ENCODE results near the gene EIF2B1. TPM values are rescaled to one million over a fixed set of nuclear protein-coding genes. Genes with fewer than 3 reads are reported as not detected.
A peak's percentile ranks its signal among the peaks of the same experiment; 100 is the strongest.

EIF2B1 gene
- total RNA-seq, 1 donor from 2014 or later: 45.8 TPM

DNA sequence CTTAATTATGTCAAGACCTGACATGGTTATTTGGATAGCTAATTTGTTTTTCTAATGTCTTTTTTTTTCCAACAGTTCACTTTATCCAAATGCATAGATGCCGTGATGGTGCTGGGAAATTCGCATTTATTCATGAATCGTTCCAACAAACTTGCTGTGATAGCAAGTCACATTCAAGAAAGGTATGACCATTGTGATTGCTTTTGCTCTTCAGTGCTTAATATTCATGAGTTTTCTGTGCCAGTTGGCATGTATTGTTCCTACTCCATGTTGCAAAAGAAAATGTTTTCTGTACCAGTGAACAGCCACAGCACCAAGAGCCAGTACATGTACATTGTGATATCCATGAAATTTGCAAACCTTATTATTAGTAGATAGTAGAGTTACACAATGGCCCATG, 11.9 kb upstream of the EIF2B1 start:
- Mint-ChIP-seq H3K27me3 (ENCODE audit: unreplicated experiment) (no peaks in the 10 kb centered on the region), H3K27ac (ENCODE audit: unreplicated experiment) (no peak overlapping the region), H3K9me3 (ENCODE audit: unreplicated experiment) (no peaks in the 10 kb centered on the region), H3K36me3 (ENCODE audit: unreplicated experiment) (peaks cover 17% of the 10 kb centered on the region), H3K4me1 (ENCODE audit: unreplicated experiment) (no peaks in the 10 kb centered on the region), H3K4me3 (ENCODE audit: unreplicated experiment) (no peak overlapping the region)
- no peak for DNase-seq (ENCODE audit: extremely low spot score, unreplicated experiment)
- TF ChIP-seq, protein P1, sequence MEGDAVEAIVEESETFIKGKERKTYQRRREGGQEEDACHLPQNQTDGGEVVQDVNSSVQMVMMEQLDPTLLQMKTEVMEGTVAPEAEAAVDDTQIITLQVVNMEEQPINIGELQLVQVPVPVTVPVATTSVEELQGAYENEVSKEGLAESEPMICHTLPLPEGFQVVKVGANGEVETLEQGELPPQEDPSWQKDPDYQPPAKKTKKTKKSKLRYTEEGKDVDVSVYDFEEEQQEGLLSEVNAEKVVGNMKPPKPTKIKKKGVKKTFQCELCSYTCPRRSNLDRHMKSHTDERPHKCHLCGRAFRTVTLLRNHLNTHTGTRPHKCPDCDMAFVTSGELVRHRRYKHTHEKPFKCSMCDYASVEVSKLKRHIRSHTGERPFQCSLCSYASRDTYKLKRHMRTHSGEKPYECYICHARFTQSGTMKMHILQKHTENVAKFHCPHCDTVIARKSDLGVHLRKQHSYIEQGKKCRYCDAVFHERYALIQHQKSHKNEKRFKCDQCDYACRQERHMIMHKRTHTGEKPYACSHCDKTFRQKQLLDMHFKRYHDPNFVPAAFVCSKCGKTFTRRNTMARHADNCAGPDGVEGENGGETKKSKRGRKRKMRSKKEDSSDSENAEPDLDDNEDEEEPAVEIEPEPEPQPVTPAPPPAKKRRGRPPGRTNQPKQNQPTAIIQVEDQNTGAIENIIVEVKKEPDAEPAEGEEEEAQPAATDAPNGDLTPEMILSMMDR (IDR thresholded peaks at IDR 0.05): no peak

- H3K4me1 Mint-ChIP-seq (ENCODE audit: unreplicated experiment): no peaks in the 10 kb centered on the region
- TF ChIP-seq, protein P1 (IDR thresholded peaks at IDR 0.05): no peak
- DNase-seq (ENCODE audit: extremely low spot score, unreplicated experiment): no peak
- no peaks in the 10 kb centered on the region for H3K27me3 Mint-ChIP-seq (ENCODE audit: unreplicated experiment)
- no peak overlapping the region for H3K27ac Mint-ChIP-seq (ENCODE audit: unreplicated experiment)
- no peak overlapping the region for H3K4me3 Mint-ChIP-seq (ENCODE audit: unreplicated experiment)
- no peaks in the 10 kb centered on the region for H3K9me3 Mint-ChIP-seq (ENCODE audit: unreplicated experiment)
- H3K36me3 Mint-ChIP-seq (ENCODE audit: unreplicated experiment): peaks cover 16% of the 10 kb centered on the region
Measured at GRCh38 chr12:123643911-123644310, 10.4 kb upstream of the EIF2B1 start.

DNA sequence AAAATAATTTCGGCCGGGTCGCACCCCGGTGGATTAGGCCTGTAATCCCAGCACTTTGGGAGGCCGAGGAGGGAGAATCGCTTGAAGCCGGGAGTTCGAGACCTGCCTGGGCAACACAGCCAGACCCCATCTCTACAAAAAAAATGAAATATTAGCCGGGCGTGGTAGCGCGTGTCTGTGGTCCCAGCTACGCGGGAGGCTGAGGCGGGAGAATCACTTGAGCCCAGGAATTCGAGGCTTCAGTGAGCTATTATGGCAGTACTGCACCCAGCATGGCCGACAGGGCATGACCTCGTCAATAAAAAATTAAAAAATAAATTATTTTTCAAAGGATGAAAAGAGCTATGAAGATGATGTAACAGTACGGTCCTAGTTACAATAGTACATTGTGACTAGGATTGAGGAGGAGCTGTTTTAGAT, 666 bp upstream of the EIF2B1 start:
- DNase-seq (ENCODE audit: extremely low spot score, unreplicated experiment): no peak
- TF ChIP-seq, protein P1 (IDR thresholded peaks at IDR 0.05): no peak
- peaks cover 15% of the 10 kb centered on the region for H3K36me3 Mint-ChIP-seq (ENCODE audit: unreplicated experiment)
- peak overlapping the region; percentile 95 for H3K27ac Mint-ChIP-seq (ENCODE audit: unreplicated experiment)
- H3K9me3 Mint-ChIP-seq (ENCODE audit: unreplicated experiment): no peaks in the 10 kb centered on the region
- no peaks in the 10 kb centered on the region for H3K27me3 Mint-ChIP-seq (ENCODE audit: unreplicated experiment)
- peak overlapping the region; percentile 92 for H3K4me3 Mint-ChIP-seq (ENCODE audit: unreplicated experiment)
- peaks cover 24% of the 10 kb centered on the region for H3K4me1 Mint-ChIP-seq (ENCODE audit: unreplicated experiment)

GRCh38 chr12:123621619-123622530, 11.6 kb downstream of the EIF2B1 start:
- Mint-ChIP-seq H3K27me3 (ENCODE audit: unreplicated experiment) (no peaks in the 10 kb centered on the region), H3K4me1 (ENCODE audit: unreplicated experiment) (peaks cover 2% of the 10 kb centered on the region), H3K9me3 (ENCODE audit: unreplicated experiment) (no peaks in the 10 kb centered on the region), H3K4me3 (ENCODE audit: unreplicated experiment) (no peak overlapping the region), H3K36me3 (ENCODE audit: unreplicated experiment) (peaks cover 64% of the 10 kb centered on the region), H3K27ac (ENCODE audit: unreplicated experiment) (no peak overlapping the region)
- DNase-seq (ENCODE audit: extremely low spot score, unreplicated experiment): no peak
- TF ChIP-seq, protein P1 (IDR thresholded peaks at IDR 0.05): no peak

DNA sequence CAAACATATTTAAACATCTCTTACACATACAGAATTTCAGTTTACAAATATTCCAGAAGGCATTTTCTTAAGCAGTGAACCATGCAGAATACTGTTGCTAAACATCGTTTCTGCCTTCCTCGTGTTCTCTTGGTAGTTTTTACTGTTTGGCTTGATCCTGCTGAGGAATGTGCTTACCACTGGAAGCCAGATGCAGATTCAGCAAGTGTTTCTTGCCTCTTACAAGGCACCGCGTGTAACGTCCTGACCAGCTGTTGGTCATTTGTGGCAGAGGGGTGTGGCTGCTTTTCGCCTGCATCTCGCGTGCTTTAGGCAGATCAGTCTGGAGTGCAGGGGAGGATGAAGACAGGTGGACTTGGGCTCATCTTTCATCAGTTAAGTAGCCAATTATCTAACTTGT, 12.4 kb downstream of the EIF2B1 start:
- no peak for DNase-seq (ENCODE audit: extremely low spot score, unreplicated experiment)
- TF ChIP-seq, protein P1 (IDR thresholded peaks at IDR 0.05): no peak
- Mint-ChIP-seq H3K9me3 (ENCODE audit: unreplicated experiment) (no peaks in the 10 kb centered on the region), H3K4me1 (ENCODE audit: unreplicated experiment) (peaks cover 2% of the 10 kb centered on the region), H3K27ac (ENCODE audit: unreplicated experiment) (no peak overlapping the region), H3K27me3 (ENCODE audit: unreplicated experiment) (no peaks in the 10 kb centered on the region), H3K36me3 (ENCODE audit: unreplicated experiment) (peaks cover 60% of the 10 kb centered on the region), H3K4me3 (ENCODE audit: unreplicated experiment) (no peak overlapping the region)
